ENCODE data around the gene DCDC1.

- TF ChIP-seq CTCF (conservative IDR thresholded peaks at IDR 0.05; ENCODE audit: low read depth, low read length) (no peak), EZH2 (IDR thresholded peaks at IDR 0.05; ENCODE audit: borderline replicate concordance, low read depth, low read length, poor library complexity, severe bottlenecking) (no peak)
These were observed 260.1 kb downstream of the DCDC1 start for GRCh38 chr11:31109446-31109845.

All from A673 (cell line).